KBM-7 (cell line): Measurements from ENCODE around the gene SLC39A13.

Experiments used
- DNase-seq: peaks from one replicate; pipeline ENCODE4 v3.0.0-alpha.2; 2015
- in situ Hi-C: fragments of 300-500 bp; cut with MboI; formaldehyde crosslinking; loops from 2 replicates; pipeline ENCODE4 v1.14.3; 2020; ENCODE audit warnings: low sequenced_read_pairs, low pct_unique_long_range_greater_than_20kb, mixed read lengths

SLC39A13 gene

DNA sequence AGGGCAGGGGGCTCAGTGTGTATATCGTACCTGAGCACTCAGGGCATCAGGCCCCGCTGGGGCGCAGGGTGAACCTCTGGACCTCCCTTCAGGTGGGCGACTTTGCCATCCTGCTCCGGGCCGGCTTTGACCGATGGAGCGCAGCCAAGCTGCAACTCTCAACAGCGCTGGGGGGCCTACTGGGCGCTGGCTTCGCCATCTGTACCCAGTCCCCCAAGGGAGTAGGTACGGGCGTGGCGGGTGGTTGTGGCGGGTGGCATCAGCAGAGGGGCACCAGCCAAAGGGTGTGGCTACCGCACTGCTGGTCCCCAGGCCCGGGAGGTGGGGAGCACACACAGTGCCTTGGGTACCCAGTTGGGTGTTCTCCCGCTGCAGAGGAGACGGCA is 6.3 kb downstream of the SLC39A13 start:
- in situ Hi-C loops, result loop anchor here (25.0 kb wide), 1 partner anchor 152 kb away; the partner anchor contains the start of genes MADD and NR1H3
- DNase-seq, result no peak

DNA sequence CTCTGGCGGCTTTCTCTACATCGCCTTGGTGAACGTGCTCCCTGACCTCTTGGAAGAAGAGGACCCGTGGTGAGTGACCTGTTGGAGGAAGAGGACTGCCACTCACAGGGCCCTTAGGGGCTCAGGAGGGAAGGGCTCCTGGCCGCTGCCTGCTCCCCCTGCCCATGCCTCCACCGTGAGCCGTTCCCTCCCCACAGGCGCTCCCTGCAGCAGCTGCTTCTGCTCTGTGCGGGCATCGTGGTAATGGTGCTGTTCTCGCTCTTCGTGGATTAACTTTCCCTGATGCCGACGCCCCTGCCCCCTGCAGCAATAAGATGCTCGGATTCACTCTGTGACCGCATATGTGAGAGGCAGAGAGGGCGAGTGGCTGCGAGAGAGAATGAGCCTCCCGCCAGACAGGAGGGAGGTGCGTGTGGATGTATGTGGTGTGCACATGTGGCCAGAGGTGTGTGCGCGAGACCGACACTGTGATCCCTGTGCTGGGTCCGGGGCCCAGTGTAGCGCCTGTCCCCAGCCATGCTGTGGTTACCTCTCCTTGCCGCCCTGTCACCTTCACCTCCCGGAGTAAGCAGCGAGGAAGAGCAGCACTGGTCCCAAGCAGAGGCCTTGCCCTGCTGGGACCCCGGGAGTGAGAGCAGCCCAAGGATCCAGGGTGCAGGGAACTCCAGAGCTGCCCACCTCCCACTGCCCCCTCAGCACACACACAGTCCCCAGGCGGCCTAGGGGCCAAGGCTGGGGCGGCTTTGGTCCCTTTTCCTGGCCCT is 6.9 kb downstream of the SLC39A13 start:
- in situ Hi-C loops, result loop anchor here (25.0 kb wide), 1 partner anchor 153 kb away; the partner anchor contains the start of genes MADD and NR1H3

DNA sequence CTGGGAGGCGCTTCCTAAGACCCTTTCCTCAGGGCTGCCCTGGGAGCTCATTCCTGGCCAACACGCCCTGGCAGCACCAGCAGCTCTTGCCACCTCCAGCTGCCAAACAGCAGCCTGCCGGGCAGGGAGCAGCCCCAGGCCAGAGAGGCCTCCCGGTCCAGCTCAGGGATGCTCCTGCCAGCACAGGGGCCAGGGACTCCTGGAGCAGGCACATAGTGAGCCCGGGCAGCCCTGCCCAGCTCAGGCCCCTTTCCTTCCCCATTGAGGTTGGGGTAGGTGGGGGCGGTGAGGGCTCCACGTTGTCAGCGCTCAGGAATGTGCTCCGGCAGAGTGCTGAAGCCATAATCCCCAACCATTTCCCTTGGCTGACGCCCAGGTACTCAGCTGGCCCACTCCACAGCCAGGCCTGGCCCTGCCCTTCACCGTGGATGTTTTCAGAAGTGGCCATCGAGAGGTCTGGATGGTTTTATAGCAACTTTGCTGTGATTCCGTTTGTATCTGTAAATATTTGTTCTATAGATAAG is 7.6 kb downstream of the SLC39A13 start:
- DNase-seq, result no peak
- in situ Hi-C loops, result loop anchor here (25.0 kb wide), 1 partner anchor 154 kb away; the partner anchor contains the start of genes MADD and NR1H3

More for the DNA sequence above, 6.9 kb downstream of the SLC39A13 start:
- no peak for DNase-seq

DNA sequence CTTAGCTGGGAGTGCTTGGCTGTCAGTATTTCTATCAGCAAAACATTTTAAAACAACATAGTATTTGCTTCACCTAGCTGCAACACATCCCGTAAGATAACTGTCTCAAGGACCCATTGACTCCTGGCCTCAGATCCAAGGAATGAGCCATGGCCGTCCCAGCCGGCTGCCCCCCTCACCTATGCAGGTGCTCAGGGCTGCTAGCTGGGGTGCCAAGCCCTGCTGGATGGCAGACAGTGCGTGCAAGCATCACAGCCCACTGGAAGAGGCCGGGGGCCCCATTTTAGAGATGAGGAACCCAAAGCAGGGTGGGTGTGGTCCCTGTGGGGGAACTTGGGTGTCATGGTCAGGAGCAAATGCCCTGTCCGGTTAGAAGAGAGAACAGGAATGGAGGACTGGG is 9.3 kb downstream of the SLC39A13 start:
- no peak for DNase-seq
- in situ Hi-C loops, result loop anchor here (25.0 kb wide), 1 partner anchor 155 kb away; the partner anchor contains the start of genes MADD and NR1H3

DNA sequence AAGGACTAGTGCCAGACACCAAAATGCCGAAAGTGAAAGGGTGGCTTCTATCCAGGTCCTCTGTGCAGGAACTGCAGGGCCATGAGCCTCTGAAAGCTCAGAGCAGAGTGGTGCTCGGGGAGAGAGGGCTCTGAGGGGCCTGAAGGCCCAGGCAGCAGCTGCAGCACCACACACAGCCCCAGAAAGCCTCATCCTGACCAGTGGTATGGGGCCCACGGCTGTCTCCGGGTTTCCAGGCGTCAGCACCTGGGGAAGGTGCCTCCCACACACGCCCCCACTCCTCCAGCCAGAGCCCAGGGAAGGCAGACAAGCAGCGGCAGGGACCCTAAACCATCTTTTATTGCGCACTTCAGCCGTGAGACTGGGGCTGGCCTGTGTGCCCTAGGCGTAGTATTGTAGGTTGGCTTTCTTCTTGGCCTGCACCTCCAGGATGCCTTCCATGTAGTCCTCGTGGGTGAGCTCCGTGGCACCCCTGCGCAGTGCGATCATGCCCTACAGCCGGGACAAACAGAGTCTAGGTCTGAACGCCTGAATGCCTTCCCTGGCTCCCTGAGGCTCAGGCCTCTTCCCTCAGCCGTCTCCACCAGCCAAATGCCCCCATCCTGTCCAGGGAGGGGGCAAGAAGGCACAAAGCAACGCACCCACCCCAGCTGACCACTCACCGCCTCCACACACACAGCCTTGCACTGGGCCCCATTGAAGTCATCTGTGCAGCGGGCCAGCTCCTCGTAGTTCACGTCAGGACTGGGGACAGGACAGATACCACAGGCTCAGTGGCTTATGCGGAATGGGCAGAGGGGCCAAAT is 10.3 kb downstream of the SLC39A13 start:
- in situ Hi-C loops, result loop anchor here (25.0 kb wide), 1 partner anchor 156 kb away; the partner anchor contains the start of genes MADD and NR1H3
- DNase-seq, result no peak

DNA sequence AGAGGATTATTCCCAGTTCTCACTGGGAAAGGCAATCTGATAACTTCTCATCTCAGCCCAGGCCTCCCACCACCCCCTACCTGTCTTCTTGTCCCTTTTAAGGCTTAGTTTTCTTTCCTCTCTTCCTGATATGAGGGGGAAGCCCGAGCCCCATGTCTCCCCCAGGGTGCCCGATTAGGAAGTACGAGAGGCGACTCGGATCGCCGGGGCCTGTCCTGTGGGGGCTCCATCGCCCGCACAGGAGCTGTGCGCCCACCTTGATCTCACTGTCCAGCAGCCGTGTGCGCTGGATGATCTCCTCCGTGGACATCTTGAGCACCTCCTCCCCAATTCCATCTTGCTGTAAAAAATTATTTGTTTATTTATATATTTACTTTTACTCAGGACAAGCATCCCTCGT is 17.2 kb downstream of the SLC39A13 start:
- no peak for DNase-seq
- in situ Hi-C loops, result no loop called here

DNA sequence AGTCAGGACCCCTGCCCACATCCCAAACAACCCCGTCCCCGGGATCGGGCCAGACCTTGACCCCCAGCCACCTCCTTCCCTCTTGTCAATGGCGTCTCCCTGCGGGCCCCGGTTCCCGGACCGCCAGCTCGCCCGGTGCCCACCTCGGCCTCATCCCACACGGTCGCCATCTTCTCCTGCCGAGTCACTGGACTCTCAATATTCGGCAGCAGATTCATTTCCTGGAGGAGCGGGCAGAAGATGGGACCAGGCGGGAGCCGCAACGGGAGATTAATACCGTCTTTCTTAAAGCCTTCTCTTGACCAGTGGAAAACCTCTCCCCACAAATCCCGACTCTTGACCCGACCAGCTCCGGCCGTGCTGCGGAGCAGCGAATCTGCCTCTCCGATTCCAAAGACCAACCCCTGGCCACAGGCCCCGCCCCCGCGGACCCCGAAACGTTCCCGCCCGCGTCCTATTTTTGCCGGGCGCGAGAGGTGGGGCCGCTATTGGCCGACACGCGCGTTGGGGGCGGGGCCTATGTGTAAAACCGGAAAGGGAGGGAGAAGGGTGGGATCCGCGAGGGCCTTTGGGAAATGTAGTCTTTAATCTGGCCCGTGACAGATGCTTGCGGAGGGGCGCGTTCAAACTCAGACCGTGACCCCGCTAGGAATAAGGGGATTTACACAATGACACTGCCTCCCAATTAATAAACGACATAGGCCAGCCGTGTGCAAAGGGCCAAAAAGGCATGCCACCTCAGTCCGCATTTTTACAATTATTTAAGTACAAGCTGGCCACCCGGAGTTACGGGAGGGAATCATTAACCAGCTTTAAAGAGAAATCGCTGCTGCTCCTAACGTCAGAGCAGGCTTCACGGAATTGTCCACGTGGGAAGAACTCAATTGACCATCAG is 17.9 kb downstream of the SLC39A13 start, which contains the start of gene PSMC3:
PSMC3 (minus strand) TSS at position 378 of the 895 bp plus-strand sequence; CDS start at position 218, 160 bp downstream.
- in situ Hi-C loops, result no loop called here
- peak; percentile 98 for DNase-seq

DNA sequence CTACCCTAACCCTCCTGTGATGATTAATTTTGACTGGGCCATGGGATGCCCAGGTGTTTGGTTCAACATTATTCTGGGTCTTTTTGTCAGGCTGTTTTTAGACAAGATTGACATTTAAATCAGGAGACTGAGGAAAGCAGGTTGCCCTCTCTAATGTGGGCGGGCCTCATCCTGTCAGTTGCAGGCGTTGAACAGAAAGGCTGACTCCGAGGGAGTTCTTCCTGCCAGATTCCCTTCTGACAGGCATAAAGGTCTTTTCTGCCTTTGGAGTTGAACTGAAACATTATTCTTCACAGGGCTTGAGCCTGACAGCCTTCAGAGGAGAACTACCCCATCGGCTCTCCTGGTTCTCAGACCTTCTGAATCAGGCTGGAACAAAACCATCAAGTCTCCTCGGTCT is 22.1 kb downstream of the SLC39A13 start:
- in situ Hi-C loops, result no loop called here
- no peak for DNase-seq

DNA sequence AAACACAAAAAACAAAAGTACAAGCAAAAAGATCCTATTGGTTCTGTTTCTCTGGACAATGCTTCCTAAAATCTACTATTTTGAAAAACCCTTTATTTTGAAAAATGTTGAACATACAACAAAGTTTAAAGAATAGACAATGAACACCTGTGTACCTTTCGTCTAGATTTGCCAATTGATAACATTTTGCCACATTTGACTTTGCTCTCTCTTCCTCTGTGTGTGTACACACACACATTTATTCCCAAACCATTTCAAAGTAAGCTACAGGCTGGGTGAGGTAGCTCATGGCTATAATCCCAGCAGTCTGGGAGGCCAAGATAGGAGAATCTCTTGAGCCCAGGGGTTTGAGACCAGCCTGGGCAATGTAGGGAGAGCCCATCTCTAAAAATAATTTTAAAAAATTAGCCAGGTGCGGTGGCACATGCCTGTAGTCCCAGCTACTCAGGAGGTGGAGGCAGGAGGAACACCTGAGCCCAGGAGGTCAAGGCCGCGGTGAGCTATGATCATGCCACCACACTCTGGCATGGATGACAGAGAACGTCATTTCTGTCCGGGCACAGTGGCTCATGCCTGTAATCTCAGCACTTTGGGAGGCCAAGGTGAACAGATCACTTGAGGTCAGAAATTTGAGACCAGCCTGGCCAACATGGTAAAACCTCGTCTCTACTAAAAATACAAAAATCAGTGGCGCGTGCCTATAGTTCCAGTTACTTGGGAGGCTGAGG is 23.1 kb downstream of the SLC39A13 start:
- DNase-seq, result no peak
- in situ Hi-C loops, result no loop called here

DNA sequence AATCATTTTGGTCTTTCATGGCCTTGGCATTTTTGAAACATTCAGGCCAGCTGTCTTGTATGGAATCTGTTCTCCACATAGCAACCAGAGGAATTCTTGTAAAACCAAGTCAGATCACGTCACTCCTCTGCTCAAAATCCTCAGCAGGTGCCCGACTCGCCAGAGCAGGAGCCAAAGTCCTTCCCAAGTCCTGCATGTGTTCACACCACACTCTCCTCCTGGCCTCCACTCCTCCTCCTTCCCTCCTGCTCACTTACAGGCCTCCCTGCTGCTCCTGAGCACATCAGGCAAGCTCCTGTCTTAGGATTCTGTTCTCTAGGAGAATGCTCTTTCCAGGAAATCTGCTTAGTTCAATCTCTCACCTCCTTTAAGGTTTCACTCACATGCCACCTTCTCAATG is 24.8 kb downstream of the SLC39A13 start:
- no peak for DNase-seq
- in situ Hi-C loops, result no loop called here

DNA sequence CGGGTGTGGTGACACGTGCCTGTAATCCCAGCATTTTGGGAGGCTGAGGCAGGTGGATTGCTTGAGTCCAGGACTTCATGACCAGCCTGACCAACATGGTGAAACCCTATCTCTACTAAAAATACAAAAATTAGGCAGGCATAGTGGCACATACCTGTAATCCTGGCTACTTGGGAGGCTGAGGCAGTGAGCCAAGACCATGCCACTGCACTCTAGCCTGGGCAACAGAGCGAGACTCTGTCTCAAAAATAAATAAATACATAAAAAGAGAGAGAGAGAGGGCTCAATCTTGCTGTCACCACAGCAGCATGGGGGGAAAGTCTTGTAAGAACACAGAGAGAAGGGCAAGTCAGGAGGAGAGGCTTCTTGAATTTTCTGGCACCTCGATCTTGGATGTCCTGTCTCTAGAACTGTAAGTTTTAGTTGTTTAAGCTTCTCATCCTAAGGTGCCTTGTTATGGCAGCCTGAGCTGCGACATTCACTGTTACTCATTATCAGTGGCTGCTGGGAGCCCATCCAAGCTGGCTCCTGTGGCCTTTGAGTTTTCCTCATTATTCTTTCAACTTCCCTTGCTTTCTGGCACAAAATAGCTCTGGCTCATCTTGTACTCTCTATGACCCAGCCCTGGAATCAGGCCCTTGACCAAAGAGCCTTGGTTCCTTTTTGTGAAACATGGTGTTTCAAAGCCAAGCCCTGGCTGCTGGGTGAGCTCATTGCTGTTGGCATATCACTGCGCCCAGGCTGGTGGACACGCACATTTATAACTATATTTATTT is 25.8 kb downstream of the SLC39A13 start:
- in situ Hi-C loops, result no loop called here
- DNase-seq, result no peak

DNA sequence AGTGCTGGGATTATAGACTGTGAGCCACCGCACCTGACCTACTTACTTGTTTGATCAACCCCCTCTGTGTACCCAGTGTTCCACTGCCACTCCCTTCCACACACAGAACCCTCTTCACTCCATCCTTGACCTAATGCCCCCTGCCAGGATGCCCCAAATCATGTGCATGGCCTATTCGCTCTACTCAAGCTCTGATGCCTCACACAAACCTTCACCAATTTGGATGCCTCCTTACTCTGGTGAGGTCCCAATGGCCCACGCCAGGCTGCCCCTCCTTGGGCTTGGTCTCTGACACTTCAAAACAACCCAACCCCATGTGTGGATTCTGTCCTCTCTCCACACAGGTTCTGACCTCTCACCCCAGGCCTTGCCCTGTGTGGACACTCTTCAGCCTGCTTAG is 27.3 kb downstream of the SLC39A13 start:
- in situ Hi-C loops, result no loop called here
- no peak for DNase-seq

DNA sequence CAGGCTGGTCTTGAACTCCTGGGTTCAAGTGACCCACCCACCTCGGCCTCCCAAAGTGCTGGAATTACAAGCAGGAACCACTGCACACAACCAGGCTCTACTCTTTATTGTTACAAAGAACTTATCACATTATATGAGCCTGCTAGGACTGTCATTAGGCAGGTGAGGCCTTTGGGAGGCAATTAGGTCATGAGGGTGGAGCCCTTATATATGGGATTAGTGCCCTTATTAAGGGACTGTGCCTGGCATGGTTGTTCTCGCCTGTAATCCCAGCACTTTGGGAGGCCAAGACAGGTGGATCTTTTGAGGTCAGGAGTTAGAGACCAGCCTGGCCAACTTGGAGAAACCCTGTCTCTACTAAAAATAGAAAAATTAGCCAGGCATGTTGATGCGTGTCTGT is 28.3 kb downstream of the SLC39A13 start:
- no peak for DNase-seq
- in situ Hi-C loops, result no loop called here

DNA sequence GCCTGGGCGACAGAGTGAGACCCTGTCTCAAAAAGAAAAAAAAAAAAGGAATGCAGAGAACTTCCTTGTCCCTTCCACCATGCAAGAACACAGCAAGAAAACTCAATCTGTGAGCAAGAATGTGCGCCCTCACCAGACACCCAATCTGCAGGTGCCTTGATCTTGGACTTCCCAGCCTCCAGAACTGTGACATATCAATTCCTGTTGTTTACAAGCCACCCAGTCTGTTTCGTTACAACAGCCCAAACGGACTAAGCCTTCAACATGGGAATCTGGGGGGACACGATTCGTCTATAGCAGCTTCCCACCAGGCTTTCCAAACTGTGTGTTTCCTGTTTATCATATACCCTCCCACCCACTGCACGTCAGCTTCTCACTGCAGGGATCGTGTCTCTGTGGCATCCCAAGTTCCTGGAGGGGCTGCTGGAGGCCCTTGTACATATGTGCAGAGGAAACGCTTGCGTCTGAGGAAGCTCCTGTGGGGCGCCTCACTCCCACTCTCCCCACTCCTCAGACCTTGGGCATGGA is 28.9 kb downstream of the SLC39A13 start:
- no peak for DNase-seq
- in situ Hi-C loops, result no loop called here

DNA sequence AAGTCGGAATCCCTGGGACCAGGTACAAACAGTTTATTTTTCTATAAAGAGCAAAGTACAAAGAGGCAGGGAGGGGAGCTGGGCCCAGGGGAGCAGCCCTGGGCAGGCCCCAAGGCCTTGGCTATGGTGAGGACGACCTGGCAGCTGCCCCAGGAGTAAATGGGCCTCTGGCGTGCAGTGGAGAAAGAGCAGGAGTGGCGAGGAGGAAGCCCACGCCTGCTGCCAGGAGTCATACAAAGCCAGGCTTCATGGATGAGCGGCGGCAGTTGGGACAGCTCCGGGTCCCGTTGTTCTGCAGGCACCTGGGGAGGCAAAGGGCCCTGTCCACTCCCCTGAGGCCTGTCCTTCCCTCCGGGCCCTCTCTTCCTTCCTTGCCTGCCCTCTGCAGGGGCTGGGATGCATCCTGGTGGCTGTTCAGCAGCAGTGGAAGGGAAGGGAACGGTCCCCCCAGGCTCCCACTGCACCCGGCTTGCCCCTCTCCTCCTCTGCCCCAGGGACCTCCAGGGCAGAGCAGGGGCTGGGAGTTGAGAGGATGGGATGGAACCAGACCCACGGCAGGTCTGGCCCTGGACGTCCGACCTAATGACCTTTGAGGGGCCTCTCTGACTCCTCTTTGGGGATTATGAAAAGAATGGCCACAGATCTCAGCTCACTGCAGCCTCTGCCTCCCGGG is 29.5 kb downstream of the SLC39A13 start:
- DNase-seq, result no peak
- in situ Hi-C loops, result no loop called here

DNA sequence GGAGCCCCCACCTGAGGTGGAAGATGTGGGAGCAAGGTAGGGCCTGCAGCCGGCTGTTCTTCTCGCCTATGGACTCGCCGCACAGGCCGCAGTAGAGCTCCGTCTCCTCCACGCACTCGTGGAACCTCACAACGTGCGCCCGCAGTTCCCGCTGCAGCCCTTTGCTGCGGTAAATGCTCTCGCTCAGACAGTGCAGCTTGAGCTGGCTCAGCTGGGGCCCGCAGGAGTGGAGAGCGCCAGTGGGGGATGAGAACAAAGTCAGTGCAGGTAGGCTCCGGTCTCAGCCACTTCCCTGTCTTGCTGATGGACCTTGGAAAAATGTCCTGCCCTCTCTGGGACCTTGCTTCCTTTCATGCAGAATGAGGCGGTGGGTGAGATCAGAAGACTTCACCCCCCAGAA is 30.3 kb downstream of the SLC39A13 start:
- in situ Hi-C loops, result no loop called here
- no peak for DNase-seq

DNA sequence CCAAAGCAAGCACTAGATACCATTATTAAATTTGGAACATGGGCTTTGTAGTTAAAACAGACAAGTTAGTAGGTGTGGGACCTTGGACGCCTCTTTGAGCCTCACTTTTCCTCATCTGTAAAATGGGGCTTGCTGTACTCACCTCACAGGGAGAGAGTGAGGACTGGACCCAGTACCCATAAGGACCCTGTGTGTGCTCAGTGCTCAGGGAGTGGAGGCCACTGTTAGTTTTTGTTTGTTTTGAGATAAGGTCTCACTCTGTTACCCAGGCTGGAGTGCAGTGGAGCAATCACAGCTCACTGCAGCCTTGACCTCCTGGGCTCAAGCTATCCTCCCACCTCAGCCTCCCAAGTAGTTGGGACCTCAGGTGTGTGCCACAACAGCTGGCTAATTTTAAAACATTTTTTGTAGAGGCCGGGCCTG is 31.7 kb downstream of the SLC39A13 start:
- in situ Hi-C loops, result no loop called here
- DNase-seq, result no peak
